ENCODE results near the gene PJVK.
A peak's percentile ranks its signal among the peaks of the same experiment; 100 is the strongest.
"Not testable (repeated sequence)": the region's sequence is repeated elsewhere in the genome, so short reads cannot be mapped to it uniquely, and the experiment has no call there.

PJVK gene

DNA sequence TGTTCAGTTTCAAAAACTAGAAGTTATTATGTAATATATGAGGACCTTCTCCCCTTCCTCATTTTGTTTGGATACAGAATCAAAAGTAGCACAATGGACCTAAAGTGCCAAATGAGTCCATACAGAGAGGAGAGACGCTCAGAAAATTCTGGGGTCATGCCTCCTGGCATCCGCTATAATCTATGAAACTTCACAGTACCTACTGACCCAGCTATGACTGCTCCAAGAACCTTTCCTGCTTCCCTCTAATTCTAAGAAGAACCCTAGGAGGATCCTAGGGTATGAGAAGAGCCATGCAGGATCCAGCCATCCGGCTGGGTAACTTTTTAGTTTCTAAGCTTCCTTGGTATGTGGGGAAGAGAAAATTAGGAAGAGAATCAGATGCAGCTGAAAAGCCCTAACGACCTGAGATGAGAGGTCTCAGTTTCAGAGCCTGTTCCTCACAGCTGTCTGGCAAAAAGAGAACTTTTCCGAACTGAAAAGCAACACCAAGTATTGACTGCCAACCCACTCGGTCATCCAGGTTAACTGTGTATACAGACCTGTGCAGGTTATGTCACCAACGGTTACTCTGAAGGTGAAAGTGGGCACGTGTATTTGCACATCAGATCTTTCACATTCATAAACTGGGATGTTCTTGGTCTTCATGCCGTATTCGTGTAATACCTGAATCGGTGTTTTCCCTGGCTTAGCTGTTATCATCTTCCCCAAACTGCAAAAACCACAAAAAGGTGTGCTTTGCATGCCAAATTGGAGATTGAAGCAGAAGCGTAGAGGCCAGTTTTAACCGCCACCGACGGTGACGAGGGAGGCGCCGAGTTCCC, 1.3 kb upstream of the PJVK start:
- no peak for DNase-seq (ENCODE audit: low read depth, low spot score)
- no peak for TF ChIP-seq EZH2 (IDR thresholded peaks at IDR 0.05)
- TF ChIP-seq FOXP2 (optimal IDR thresholded peaks at IDR 0.05; ENCODE audit: control extremely low read depth, extremely low read length, insufficient read depth), result no peak
- no peak for TF ChIP-seq POLR2AphosphoS5 (IDR thresholded peaks at IDR 0.05; ENCODE audit: borderline replicate concordance, low read depth, low read length)
- Histone ChIP-seq H3K4me3 (peak overlapping the region; percentile 98), H3K9me3 (ENCODE audit: low read depth, low read length) (no peaks in the 10 kb centered on the region), H3K36me3 (ENCODE audit: insufficient read depth, low read length) (peaks cover 36% of the 10 kb centered on the region), H3K27ac (no peak overlapping the region), H3K9ac (ENCODE audit: insufficient read length) (peak overlapping the region; percentile 98)

GRCh38 chr2:178450524-178450773, 729 bp upstream of the PJVK start:
- H3K36me3 ChIP-seq (ENCODE audit: insufficient read depth, low read length), result peaks cover 30% of the 10 kb centered on the region; the same call in 1 of the 2 replicates
- H3K9ac ChIP-seq (ENCODE audit: insufficient read length), result peak overlapping the region; percentile 98
- no peak overlapping the region for H3K27ac ChIP-seq
- TF ChIP-seq EZH2 (IDR thresholded peaks at IDR 0.05) (no peak), POLR2AphosphoS5 (IDR thresholded peaks at IDR 0.05; ENCODE audit: borderline replicate concordance, low read depth, low read length) (no peak), FOXP2 (optimal IDR thresholded peaks at IDR 0.05; ENCODE audit: control extremely low read depth, extremely low read length, insufficient read depth) (no peak)
- DNase-seq (ENCODE audit: low read depth, low spot score), result no peak
- H3K9me3 ChIP-seq (ENCODE audit: low read depth, low read length), result no peaks in the 10 kb centered on the region
- peak overlapping the region; percentile 98 for H3K4me3 ChIP-seq

GRCh38 chr2:178452334-178452733, 1.2 kb downstream of the PJVK start:
- TF ChIP-seq FOXP2 (optimal IDR thresholded peaks at IDR 0.05; ENCODE audit: control extremely low read depth, extremely low read length, insufficient read depth) (no peak), POLR2AphosphoS5 (IDR thresholded peaks at IDR 0.05; ENCODE audit: borderline replicate concordance, low read depth, low read length) (no peak), EZH2 (IDR thresholded peaks at IDR 0.05) (no peak)
- Histone ChIP-seq H3K4me3 (no peak overlapping the region), H3K9me3 (ENCODE audit: low read depth, low read length) (no peaks in the 10 kb centered on the region), H3K9ac (ENCODE audit: insufficient read length) (no peak overlapping the region), H3K36me3 (ENCODE audit: insufficient read depth, low read length) (peaks cover 17% of the 10 kb centered on the region; the same call in 1 of the 2 replicates), H3K27ac (no peak overlapping the region)
- no peak for DNase-seq (ENCODE audit: low read depth, low spot score)

DNA sequence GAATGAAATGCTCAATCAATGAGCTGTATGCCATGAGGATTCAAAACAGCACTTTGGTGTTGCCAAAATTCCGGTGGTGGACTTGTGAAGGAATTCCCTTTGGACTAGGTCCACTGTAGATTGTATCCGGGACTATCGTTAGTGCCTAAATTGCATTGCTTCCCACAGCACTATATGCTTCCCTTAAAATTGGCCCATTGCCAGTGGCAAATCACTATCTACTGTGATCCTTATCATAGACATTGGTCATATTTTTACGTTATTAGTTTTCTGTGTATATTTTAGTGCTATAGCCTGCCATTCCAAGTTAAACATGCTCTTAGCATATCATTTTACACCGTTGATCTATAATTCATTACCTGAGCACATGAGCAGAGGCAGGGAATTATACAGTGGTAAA, 1.7 kb downstream of the PJVK start:
- TF ChIP-seq POLR2AphosphoS5 (IDR thresholded peaks at IDR 0.05; ENCODE audit: borderline replicate concordance, low read depth, low read length), result no peak
- Histone ChIP-seq H3K36me3 (ENCODE audit: insufficient read depth, low read length) (peaks cover 16% of the 10 kb centered on the region; the same call in 1 of the 2 replicates), H3K4me3 (no peak overlapping the region), H3K9me3 (ENCODE audit: low read depth, low read length) (no peaks in the 10 kb centered on the region), H3K27ac (no peak overlapping the region), H3K9ac (ENCODE audit: insufficient read length) (no peak overlapping the region)
- DNase-seq (ENCODE audit: low read depth, low spot score), result no peak

DNA sequence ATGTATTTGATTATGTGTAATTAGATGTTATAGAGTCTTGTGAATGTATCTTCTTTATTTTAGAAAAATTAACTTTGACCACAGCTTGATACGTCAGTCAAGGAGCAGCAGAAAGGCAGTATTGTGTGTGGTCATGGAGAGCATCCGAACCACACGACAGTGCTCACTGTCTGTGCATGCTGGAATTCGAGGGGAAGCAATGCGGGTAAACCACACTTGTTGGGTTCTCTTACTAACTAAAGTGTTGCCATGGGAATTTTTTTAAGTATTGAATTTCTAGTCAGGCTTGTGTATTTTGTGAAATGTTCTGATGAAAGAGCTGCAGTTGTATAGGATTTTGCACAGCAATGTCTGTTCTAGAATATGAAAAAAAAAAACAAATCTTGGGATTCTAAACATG, 4.8 kb downstream of the PJVK start:
- DNase-seq (ENCODE audit: low read depth, low spot score), result no peak
- TF ChIP-seq FOXP2 (optimal IDR thresholded peaks at IDR 0.05; ENCODE audit: control extremely low read depth, extremely low read length, insufficient read depth) (no peak), POLR2AphosphoS5 (IDR thresholded peaks at IDR 0.05; ENCODE audit: borderline replicate concordance, low read depth, low read length) (no peak), EZH2 (IDR thresholded peaks at IDR 0.05) (no peak)
- H3K9ac ChIP-seq (ENCODE audit: insufficient read length), result no peak overlapping the region

GRCh38 chr2:178457390-178457886, 6.3 kb downstream of the PJVK start:
- no peaks in the 10 kb centered on the region for H3K9me3 ChIP-seq (ENCODE audit: low read depth, low read length)
- H3K36me3 ChIP-seq (ENCODE audit: insufficient read depth, low read length), result no peaks in the 10 kb centered on the region
- H3K4me3 ChIP-seq, result no peak overlapping the region
- DNase-seq (ENCODE audit: low read depth, low spot score), result no peak
- H3K9ac ChIP-seq (ENCODE audit: insufficient read length), result no peak overlapping the region
- TF ChIP-seq POLR2AphosphoS5 (IDR thresholded peaks at IDR 0.05; ENCODE audit: borderline replicate concordance, low read depth, low read length), result no peak
- TF ChIP-seq EZH2 (IDR thresholded peaks at IDR 0.05), result no peak
- TF ChIP-seq FOXP2 (optimal IDR thresholded peaks at IDR 0.05; ENCODE audit: control extremely low read depth, extremely low read length, insufficient read depth), result no peak
- no peak overlapping the region for H3K27ac ChIP-seq

More for the DNA sequence above, 4.8 kb downstream of the PJVK start:
- Histone ChIP-seq H3K9me3 (ENCODE audit: low read depth, low read length) (no peaks in the 10 kb centered on the region), H3K27ac (no peak overlapping the region), H3K4me3 (no peak overlapping the region), H3K36me3 (ENCODE audit: insufficient read depth, low read length) (no peaks in the 10 kb centered on the region)

DNA sequence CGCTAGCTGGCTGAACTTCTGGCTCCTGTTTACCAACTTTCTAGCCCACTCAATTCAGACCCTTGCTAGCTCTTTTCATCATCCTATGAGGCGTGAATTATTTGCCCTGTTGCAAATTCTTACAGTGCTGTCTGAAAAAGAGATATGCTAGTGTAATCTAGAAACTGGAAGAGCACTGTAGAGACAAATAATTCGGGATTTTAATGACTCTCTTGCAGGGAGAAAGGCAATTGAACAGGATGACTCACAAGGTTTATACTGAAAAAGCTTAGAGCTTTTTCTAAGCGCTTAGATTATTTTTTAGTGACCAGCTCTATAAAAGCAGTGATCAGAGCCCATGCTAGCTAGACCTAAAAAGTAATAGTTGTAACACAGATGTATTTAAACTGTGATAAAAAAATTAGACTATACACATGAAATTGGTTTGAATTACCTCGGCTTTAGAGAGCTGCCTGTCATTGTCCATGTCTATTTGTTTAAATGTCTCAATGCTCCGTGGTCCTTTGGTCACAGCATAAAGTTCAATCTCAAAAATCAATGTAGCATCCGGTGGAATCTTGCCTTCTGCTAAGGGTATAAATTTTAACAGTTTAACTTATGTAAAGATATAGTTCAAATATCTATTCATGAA, 18.2 kb downstream of the PJVK start:
- TF ChIP-seq POLR2AphosphoS5 (IDR thresholded peaks at IDR 0.05; ENCODE audit: borderline replicate concordance, low read depth, low read length) (no peak), FOXP2 (optimal IDR thresholded peaks at IDR 0.05; ENCODE audit: control extremely low read depth, extremely low read length, insufficient read depth) (no peak), EZH2 (IDR thresholded peaks at IDR 0.05) (no peak)
- H3K27ac ChIP-seq, result no peak overlapping the region
- H3K9me3 ChIP-seq (ENCODE audit: low read depth, low read length), result no peaks in the 10 kb centered on the region
- H3K36me3 ChIP-seq (ENCODE audit: insufficient read depth, low read length), result peaks cover 14% of the 10 kb centered on the region
- H3K9ac ChIP-seq (ENCODE audit: insufficient read length), result no peak overlapping the region
- no peak overlapping the region for H3K4me3 ChIP-seq
- no peak for DNase-seq (ENCODE audit: low read depth, low spot score)

DNA sequence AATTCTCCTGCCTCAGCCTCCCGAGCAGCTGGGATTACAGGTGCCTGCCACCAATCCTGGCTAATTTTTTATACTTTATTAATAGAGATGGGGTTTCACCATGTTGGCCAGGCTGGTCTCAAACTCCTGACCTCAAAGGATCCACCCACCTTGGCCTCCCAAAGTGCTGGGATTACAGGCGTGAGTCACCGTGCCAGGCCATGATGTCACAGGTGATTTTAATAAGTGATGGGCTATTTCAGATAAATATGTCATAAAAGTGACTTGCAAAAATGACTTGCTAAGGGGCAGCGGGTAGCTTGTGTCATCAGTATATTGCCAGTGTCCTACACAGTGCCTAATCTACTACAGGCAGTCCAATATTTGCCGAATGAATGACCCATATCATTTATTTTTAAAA, 20.1 kb downstream of the PJVK start:
- not testable (repeated sequence) for H3K4me3 ChIP-seq; H3K36me3 ChIP-seq (ENCODE audit: insufficient read depth, low read length); H3K9me3 ChIP-seq (ENCODE audit: low read depth, low read length); DNase-seq (ENCODE audit: low read depth, low spot score); H3K9ac ChIP-seq (ENCODE audit: insufficient read length); H3K27ac ChIP-seq

- Histone ChIP-seq H3K27ac (no peak overlapping the region), H3K9ac (ENCODE audit: insufficient read length) (no peak overlapping the region), H3K36me3 (ENCODE audit: insufficient read depth, low read length) (no peaks in the 10 kb centered on the region), H3K4me3 (no peak overlapping the region), H3K9me3 (ENCODE audit: low read depth, low read length) (no peaks in the 10 kb centered on the region)
- DNase-seq (ENCODE audit: low read depth, low spot score), result no peak
- TF ChIP-seq EZH2 (IDR thresholded peaks at IDR 0.05) (no peak), POLR2AphosphoS5 (IDR thresholded peaks at IDR 0.05; ENCODE audit: borderline replicate concordance, low read depth, low read length) (no peak), FOXP2 (optimal IDR thresholded peaks at IDR 0.05; ENCODE audit: control extremely low read depth, extremely low read length, insufficient read depth) (no peak)
Measured at GRCh38 chr2:178473373-178473772, 22.2 kb downstream of the PJVK start.

Data from SK-N-MC (cell line).